Lung (tissue), 12 donors: ENCODE data around the gene DENND2D. TPM values are rescaled to one million over a fixed set of nuclear protein-coding genes. Genes with fewer than 3 reads are reported as not detected.
A peak's percentile ranks its signal among the peaks of the same experiment; 100 is the strongest.

ENCODE experiments used
- ATAC-seq: fragments of 200-7000 bp; cut with Tn5 transposase; one replicate; pipeline ENCODE4 v1.9.1; 2020; ENCODE audit warnings: moderate number of reproducible peaks; ENCODE audit not compliant: insufficient read depth, low FRiP score
- DNase-seq, 3 donors: peaks; one replicate each; pipeline ENCODE4 v3.0.0-alpha.2; 2013 to 2017
- H3K27ac ChIP-seq, 2 donors: one replicate each; pipeline ENCODE4 v1.5.1; 2013; ENCODE audit warnings: mild to moderate bottlenecking in 2 of 2, moderate library complexity in 2 of 2, control low read depth in 1 of 2, inconsistent platforms in 1 of 2, low read depth in 1 of 2, low read length in 1 of 2
- H3K27me3 ChIP-seq, 3 donors: one replicate each; pipeline ENCODE4 v1.5.1; 2013; ENCODE audit warnings: low read length in 2 of 3; ENCODE audit not compliant: control insufficient read depth in 3 of 3, insufficient read depth in 3 of 3
- H3K36me3 ChIP-seq, 4 donors: one replicate each; pipeline ENCODE4 v1.5.1; 2013; ENCODE audit warnings: low read length in 4 of 4, mild to moderate bottlenecking in 1 of 4, moderate library complexity in 1 of 4; ENCODE audit not compliant: control insufficient read depth in 4 of 4, insufficient read depth in 4 of 4
- H3K4me1 ChIP-seq, 5 donors: one replicate each; pipeline ENCODE4 v1.5.1; 2013; ENCODE audit warnings: low read length in 5 of 5, mild to moderate bottlenecking in 2 of 5, moderate library complexity in 1 of 5; ENCODE audit not compliant: control insufficient read depth in 5 of 5, insufficient read depth in 5 of 5
- H3K4me3 ChIP-seq: one replicate; pipeline ENCODE4 v1.5.1; 2013; ENCODE audit warnings: mild to moderate bottlenecking, control low read depth, moderate library complexity
- H3K9ac ChIP-seq, 2 donors: one replicate each; pipeline ENCODE4 v1.5.1; 2013; ENCODE audit warnings: low read length in 2 of 2, control low read depth in 1 of 2; ENCODE audit not compliant: insufficient read depth in 1 of 2
- H3K9me3 ChIP-seq, 4 donors: one replicate each; pipeline ENCODE4 v1.5.1; 2013; ENCODE audit warnings: low read length in 3 of 4, mild to moderate bottlenecking in 1 of 4, moderate library complexity in 1 of 4; ENCODE audit not compliant: control insufficient read depth in 4 of 4, insufficient read depth in 3 of 4
- CTCF ChIP-seq: IDR thresholded peaks from 2 replicates; pipeline ENCODE4 v1.5.1; 2012; ENCODE audit warnings: mild to moderate bottlenecking; ENCODE audit errors: control extremely low read depth, extremely low read depth
- WGBS, 2 donors: extraction: QIAGEN DNeasy Blood & Tissue Kit; methylation state at CpG; one replicate each; pipeline ENCODE4 v1.1.7; 2013; 5-methylcytosine and 5-hydroxymethylcytosine counted together
- polyA plus RNA-seq, 2 donors: library from polyadenylated mRNA; stranded (reverse); fragments of 200-250 nt; gene quantifications; one replicate each; pipeline ENCODE4 v1.2.1, GENCODE V29; 2013
- total RNA-seq, 2 donors: library from RNA; depleted of rRNA in 1 of 2; stranded (reverse); fragments of >200 nt in 1 of 2; gene quantifications; one replicate each; pipeline ENCODE4 v1.2.1, GENCODE V29; 2014 to 2021
- donor health status: control.
- donor health status: control.
- donor health status: Bipolar disorder and iron deficiency.
- donor health status: healthy.
- donor health status: DM: yes; HTN: yes; CAD: no.

Gene DENND2D
- total and polyA plus RNA-seq, 4 donors, result 39.3 to 71.7 (median 55.5) TPM

GRCh38 chr1:111195002-111195684 is 5.3 kb downstream of the DENND2D start:
- 77 to 83% methylated on average over 4 of the region's 4 CpGs for WGBS, 2 donors
- peaks cover 0 to 37% (median 18%) of the 10 kb centered on the region in 5 donors for H3K4me1 ChIP-seq
- H3K27me3 ChIP-seq, result no peaks in the 10 kb centered on the region
- no peak overlapping the region for H3K4me3 ChIP-seq
- H3K27ac ChIP-seq, result no peak overlapping the region
- peak in 1 of 3 donors; percentile 33 for DNase-seq
- TF ChIP-seq CTCF, result no peak
- no peak for ATAC-seq
- H3K9me3 ChIP-seq, result no peaks in the 10 kb centered on the region
- H3K36me3 ChIP-seq, result peaks cover 0 to 25% (median 0%) of the 10 kb centered on the region in 4 donors
- H3K9ac ChIP-seq, result no peak overlapping the region

DNA sequence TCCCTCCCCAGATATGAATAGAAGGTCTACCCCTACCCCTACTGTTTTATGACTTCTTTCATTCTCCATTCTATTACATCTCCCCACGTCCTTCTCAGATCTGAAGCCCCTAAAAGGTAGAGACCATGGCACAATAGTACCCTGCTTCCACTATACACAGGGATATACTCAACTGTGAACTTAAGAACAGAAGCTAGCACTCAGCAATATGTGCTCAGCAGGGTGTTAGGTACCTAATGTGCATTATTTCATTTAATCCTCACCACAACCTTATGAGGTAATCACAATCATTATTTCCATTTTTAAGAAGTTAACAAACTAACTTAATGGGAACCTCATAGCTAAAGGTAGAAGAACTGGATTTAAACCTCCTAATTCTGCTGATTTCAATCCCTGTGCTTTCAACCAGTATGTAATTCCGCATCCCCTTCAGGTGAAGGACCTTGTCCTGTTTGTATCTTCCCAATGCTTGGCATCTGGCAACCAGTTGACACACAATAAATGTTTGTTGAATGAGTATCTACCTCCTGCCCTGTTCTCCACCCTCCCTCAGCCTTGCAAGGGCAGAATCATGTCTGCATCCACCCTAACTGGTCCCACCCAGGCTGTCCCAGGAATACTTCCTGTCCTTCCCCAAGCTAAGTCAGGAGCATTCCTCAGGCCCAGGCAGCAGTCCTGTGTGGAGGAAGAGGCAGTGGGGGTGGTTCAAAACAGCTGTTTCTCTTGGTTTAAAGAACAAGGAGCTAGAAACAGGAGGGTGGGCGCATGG is 6.5 kb downstream of the DENND2D start:
- no peak overlapping the region for H3K4me3 ChIP-seq
- peaks cover 0 to 38% (median 18%) of the 10 kb centered on the region in 5 donors for H3K4me1 ChIP-seq
- peaks cover 0 to 24% (median under 1%) of the 10 kb centered on the region in 4 donors for H3K36me3 ChIP-seq
- H3K27ac ChIP-seq, result peak overlapping the region in 1 of 2 donors; percentile 18
- H3K27me3 ChIP-seq, result no peaks in the 10 kb centered on the region
- H3K9ac ChIP-seq, result no peak overlapping the region
- DNase-seq, result no peak
- no peak for ATAC-seq
- 94 to 96% methylated on average over 3 of the region's 3 CpGs for WGBS, 2 donors
- no peaks in the 10 kb centered on the region for H3K9me3 ChIP-seq
- TF ChIP-seq CTCF, result no peak

DNA sequence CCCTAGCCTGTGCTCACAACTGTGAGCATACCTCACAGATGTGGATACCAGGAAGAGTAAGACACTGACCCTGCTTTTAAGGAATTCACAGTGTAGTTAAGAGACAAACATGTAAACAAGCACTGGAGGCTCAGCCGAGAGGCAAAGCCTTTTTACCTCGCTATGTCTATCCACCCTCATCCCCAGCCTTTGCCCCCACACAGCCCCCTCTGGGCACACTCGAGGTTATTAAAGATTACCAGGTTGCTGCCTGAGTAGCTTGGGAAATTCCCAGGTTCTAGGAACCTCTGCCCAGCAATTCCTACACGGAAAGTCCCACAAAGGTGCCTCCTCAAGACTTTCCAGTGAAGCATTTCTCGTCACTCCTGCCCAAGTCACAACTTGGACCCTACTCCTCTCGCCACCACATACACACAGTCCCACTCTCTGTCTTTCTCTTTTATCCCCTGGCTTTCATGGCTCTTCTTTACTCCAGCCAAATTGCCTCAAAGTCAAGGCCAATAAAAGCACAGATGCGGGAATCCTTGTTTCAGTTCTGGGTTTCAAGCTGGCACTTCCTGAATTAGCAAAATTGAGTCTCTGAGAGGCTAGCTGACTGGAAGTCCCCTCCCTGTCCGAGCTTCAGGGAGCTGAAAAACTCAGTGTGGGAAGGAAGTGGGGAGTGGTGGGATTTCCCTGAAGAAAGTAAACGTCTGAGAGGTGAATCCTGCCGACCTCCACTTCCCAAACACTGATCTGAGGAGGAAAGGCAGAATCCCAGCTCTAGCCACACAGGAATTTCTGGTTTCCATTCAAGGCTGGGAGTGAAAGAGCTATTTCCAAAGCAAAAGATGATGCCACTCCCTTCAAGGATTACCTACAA is 7.6 kb downstream of the DENND2D start:
- WGBS, 2 donors, result 26 to 44% methylated on average over 10 of the region's 10 CpGs
- ATAC-seq (peak; percentile 34), DNase-seq (peak in 1 of 3 donors; percentile 20)
- Histone ChIP-seq H3K27ac (peak overlapping the region in 1 of 2 donors; percentile 4), H3K36me3 (peaks cover 0 to 27% (median 4%) of the 10 kb centered on the region in 4 donors), H3K4me1 (peaks cover 0 to 38% (median 17%) of the 10 kb centered on the region in 5 donors), H3K9me3 (no peaks in the 10 kb centered on the region), H3K4me3 (no peak overlapping the region), H3K9ac (no peak overlapping the region), H3K27me3 (no peaks in the 10 kb centered on the region)
- TF ChIP-seq CTCF, result no peak
